GM18511 (cell line): ENCODE results near the gene GPR26.

Experiments used
- ATAC-seq: cut with Tn5 transposase; IDR thresholded peaks from one replicate; pipeline ENCODE4 v1.9.1; 2021; ENCODE audit warnings: mild to moderate bottlenecking, moderate library complexity; ENCODE audit not compliant: unreplicated experiment

GPR26 gene

GRCh38 chr10:123666318-123667236, at the start of gene GPR26:
TSS of gene GPR26 (plus strand) at chr10:123666355. CDS start at chr10:123666408, 53 bp downstream.
- ATAC-seq = no peak

GRCh38 chr10:123618224-123618623, 47.9 kb upstream of the GPR26 start:
- no peak for ATAC-seq

- ATAC-seq = no peak
Observed at GRCh38 chr10:123619067-123619855, 46.9 kb upstream of the GPR26 start.

GRCh38 chr10:123620621-123621020, 45.5 kb upstream of the GPR26 start:
- ATAC-seq = no peak

GRCh38 chr10:123621492-123621891, 44.7 kb upstream of the GPR26 start:
- no peak for ATAC-seq

GRCh38 chr10:123621916-123622315, 44.2 kb upstream of the GPR26 start:
- ATAC-seq = no peak

- no peak for ATAC-seq
Observed at GRCh38 chr10:123622381-123622780, 43.8 kb upstream of the GPR26 start.

- no peak for ATAC-seq
Observed at GRCh38 chr10:123624086-123624485, 42.1 kb upstream of the GPR26 start.

GRCh38 chr10:123633106-123633505, 33.0 kb upstream of the GPR26 start:
- no peak for ATAC-seq

GRCh38 chr10:123633636-123634035, 32.5 kb upstream of the GPR26 start:
- no peak for ATAC-seq

GRCh38 chr10:123634221-123634620, 31.9 kb upstream of the GPR26 start:
- ATAC-seq = no peak

GRCh38 chr10:123635131-123635530, 31.0 kb upstream of the GPR26 start:
- no peak for ATAC-seq

- no peak for ATAC-seq
Observed at GRCh38 chr10:123635745-123636144, 30.4 kb upstream of the GPR26 start.

GRCh38 chr10:123636598-123637325, 29.4 kb upstream of the GPR26 start:
- ATAC-seq = no peak

- ATAC-seq = no peak
Observed at GRCh38 chr10:123637326-123637880, 28.8 kb upstream of the GPR26 start.

- ATAC-seq = no peak
Observed at GRCh38 chr10:123639131-123639530, 27.0 kb upstream of the GPR26 start.

- no peak for ATAC-seq
Observed at GRCh38 chr10:123640016-123640535, 26.1 kb upstream of the GPR26 start.

- ATAC-seq = no peak
Observed at GRCh38 chr10:123642293-123642692, 23.9 kb upstream of the GPR26 start.

GRCh38 chr10:123642697-123643096, 23.5 kb upstream of the GPR26 start:
- ATAC-seq = no peak

- ATAC-seq = no peak
Observed at GRCh38 chr10:123643315-123643714, 22.8 kb upstream of the GPR26 start.

GRCh38 chr10:123645016-123645415, 21.1 kb upstream of the GPR26 start:
- ATAC-seq = no peak
